ENCODE data around the gene TNFRSF14.
"Not testable (repeated sequence)": the region's sequence is repeated elsewhere in the genome, so short reads cannot be mapped to it uniquely, and the experiment has no call there.

Gene TNFRSF14

GRCh38 chr1:2569060-2569459, 12.9 kb downstream of the TNFRSF14 start:
- DNase-seq (ENCODE audit: low read depth): no peak

GRCh38 chr1:2569703-2570102, 13.5 kb downstream of the TNFRSF14 start:
- DNase-seq (ENCODE audit: low read depth): not testable (repeated sequence)

GRCh38 chr1:2570332-2570731, 14.2 kb downstream of the TNFRSF14 start:
- DNase-seq (ENCODE audit: low read depth): no peak

GRCh38 chr1:2571348-2571747, 15.2 kb downstream of the TNFRSF14 start:
- DNase-seq (ENCODE audit: low read depth): no peak

- no peak for DNase-seq (ENCODE audit: low read depth)
These were observed 17.2 kb downstream of the TNFRSF14 start for GRCh38 chr1:2573250-2573920.

- no peak for DNase-seq (ENCODE audit: low read depth)
These were observed 18.2 kb downstream of the TNFRSF14 start for GRCh38 chr1:2574350-2574749.

- DNase-seq (ENCODE audit: low read depth): no peak
These were observed 19.9 kb downstream of the TNFRSF14 start for GRCh38 chr1:2575801-2576663.

GRCh38 chr1:2577565-2578075, 21.4 kb downstream of the TNFRSF14 start:
- not testable (repeated sequence) for DNase-seq (ENCODE audit: low read depth)

GRCh38 chr1:2578758-2579118, 22.6 kb downstream of the TNFRSF14 start:
- no peak for DNase-seq (ENCODE audit: low read depth)

GRCh38 chr1:2580691-2581090, 24.5 kb downstream of the TNFRSF14 start:
- DNase-seq (ENCODE audit: low read depth): no peak

- no peak for DNase-seq (ENCODE audit: low read depth)
These were observed 26.2 kb downstream of the TNFRSF14 start for GRCh38 chr1:2582391-2582790.

- no peak for DNase-seq (ENCODE audit: low read depth)
These were observed 27.2 kb downstream of the TNFRSF14 start for GRCh38 chr1:2583331-2583791.

- DNase-seq (ENCODE audit: low read depth): no peak
These were observed 27.7 kb downstream of the TNFRSF14 start for GRCh38 chr1:2583871-2584351.

GRCh38 chr1:2584686-2585317, 28.6 kb downstream of the TNFRSF14 start:
- DNase-seq (ENCODE audit: low read depth): no peak

GRCh38 chr1:2585318-2586092, 29.3 kb downstream of the TNFRSF14 start:
- DNase-seq (ENCODE audit: low read depth): no peak

- peak; percentile 93 for DNase-seq (ENCODE audit: low read depth)
These were observed 30.2 kb downstream of the TNFRSF14 start, which contains the start of gene PRXL2B for GRCh38 chr1:2586154-2587070. PRXL2B (plus strand) TSS chr1:2586777; CDS start chr1:2586886, 109 bp downstream.

- no peak for DNase-seq (ENCODE audit: low read depth)
These were observed 31.1 kb downstream of the TNFRSF14 start for GRCh38 chr1:2587071-2587859.

GRCh38 chr1:2587860-2588571, 31.8 kb downstream of the TNFRSF14 start:
- no peak for DNase-seq (ENCODE audit: low read depth)
